ENCODE results near the gene PPP1R12C.
"Not testable (repeated sequence)": the region's sequence is repeated elsewhere in the genome, so short reads cannot be mapped to it uniquely, and the experiment has no call there.

PPP1R12C gene

GRCh38 chr19:55112246-55112776 lies 5.1 kb downstream of the PPP1R12C start:
- no peak for DNase-seq (ENCODE audit: low read depth, low spot score)

GRCh38 chr19:55111238-55111831 lies 6.1 kb downstream of the PPP1R12C start:
- DNase-seq (ENCODE audit: low read depth, low spot score) = no peak

GRCh38 chr19:55109527-55110291 lies 7.7 kb downstream of the PPP1R12C start:
- no peak for DNase-seq (ENCODE audit: low read depth, low spot score)

GRCh38 chr19:55107252-55107651 lies 10.2 kb downstream of the PPP1R12C start:
- not testable (repeated sequence) for DNase-seq (ENCODE audit: low read depth, low spot score)

GRCh38 chr19:55106591-55106990 lies 10.8 kb downstream of the PPP1R12C start:
- DNase-seq (ENCODE audit: low read depth, low spot score) = no peak

GRCh38 chr19:55105237-55105636 lies 12.2 kb downstream of the PPP1R12C start:
- no peak for DNase-seq (ENCODE audit: low read depth, low spot score)

- DNase-seq (ENCODE audit: low read depth, low spot score) = no peak
Observed at GRCh38 chr19:55103190-55103589, 14.2 kb downstream of the PPP1R12C start.

GRCh38 chr19:55101261-55101660 lies 16.2 kb downstream of the PPP1R12C start:
- DNase-seq (ENCODE audit: low read depth, low spot score) = no peak

GRCh38 chr19:55099557-55100506 lies 17.6 kb downstream of the PPP1R12C start:
- no peak for DNase-seq (ENCODE audit: low read depth, low spot score)

- no peak for DNase-seq (ENCODE audit: low read depth, low spot score)
Observed at GRCh38 chr19:55098716-55099556, 18.5 kb downstream of the PPP1R12C start.

GRCh38 chr19:55097864-55098715 lies 19.3 kb downstream of the PPP1R12C start:
- DNase-seq (ENCODE audit: low read depth, low spot score) = no peak

GRCh38 chr19:55096061-55096701 lies 21.3 kb downstream of the PPP1R12C start:
- no peak for DNase-seq (ENCODE audit: low read depth, low spot score)

- no peak for DNase-seq (ENCODE audit: low read depth, low spot score)
Observed at GRCh38 chr19:55095260-55096060, 22.0 kb downstream of the PPP1R12C start.

GRCh38 chr19:55094456-55095259 lies 22.8 kb downstream of the PPP1R12C start:
- DNase-seq (ENCODE audit: low read depth, low spot score) = no peak

GRCh38 chr19:55092423-55093318 lies 24.8 kb downstream of the PPP1R12C start:
- no peak for DNase-seq (ENCODE audit: low read depth, low spot score)

GRCh38 chr19:55091955-55092354 lies 25.5 kb downstream of the PPP1R12C start:
- DNase-seq (ENCODE audit: low read depth, low spot score) = no peak

Measured in brain pericyte (primary cell).